Endodermal cell (in vitro differentiated cells): ENCODE results near the gene G0S2. TPM values are rescaled to one million over a fixed set of nuclear protein-coding genes. Genes with fewer than 3 reads are reported as not detected.

Experiments
- DNase-seq: peaks from one replicate; pipeline ENCODE4 v3.0.0-alpha.2; 2017
- H3K27ac ChIP-seq: 2 replicates; pipeline ENCODE4 v1.5.1; 2013; ENCODE audit warnings: mild to moderate bottlenecking, low read depth, low read length, moderate library complexity
- H3K27me3 ChIP-seq: 2 replicates; pipeline ENCODE4 v1.6.1; 2013; ENCODE audit warnings: mild to moderate bottlenecking, low read length, moderate library complexity; ENCODE audit not compliant: insufficient read depth, control insufficient read depth, poor library complexity, severe bottlenecking
- H3K36me3 ChIP-seq: 2 replicates; pipeline ENCODE4 v1.7.0; 2013; ENCODE audit warnings: mild to moderate bottlenecking, low read length, moderate library complexity; ENCODE audit not compliant: control insufficient read depth, insufficient read depth
- H3K4me1 ChIP-seq: one replicate; pipeline ENCODE4 v1.7.0; 2013; ENCODE audit warnings: low read length; ENCODE audit not compliant: control insufficient read depth, insufficient read depth
- H3K4me3 ChIP-seq: 2 replicates; pipeline ENCODE4 v1.5.1; 2013; ENCODE audit warnings: mild to moderate bottlenecking, low read length, moderate library complexity
- H3K9ac ChIP-seq: 2 replicates; pipeline ENCODE4 v1.6.1; 2013; ENCODE audit warnings: mild to moderate bottlenecking, low read length, moderate library complexity; ENCODE audit not compliant: poor library complexity, severe bottlenecking; ENCODE audit errors: extremely low read depth
- H3K9me3 ChIP-seq: 2 replicates; pipeline ENCODE4 v1.6.1; 2013; ENCODE audit warnings: mild to moderate bottlenecking, low read length, moderate library complexity; ENCODE audit not compliant: control insufficient read depth
- H3K27ac Mint-ChIP-seq: 2 replicates; pipeline ENCODE4 v1.8.0; 2020; ENCODE audit warnings: mixed read lengths
- H3K27me3 Mint-ChIP-seq: 2 replicates; pipeline ENCODE4 v1.8.0; 2021; ENCODE audit warnings: mild to moderate bottlenecking, mixed read lengths; ENCODE audit not compliant: insufficient read depth
- H3K36me3 Mint-ChIP-seq: 2 replicates; pipeline ENCODE4 v1.8.0; 2020; ENCODE audit warnings: low read depth, mixed read lengths
- H3K4me1 Mint-ChIP-seq: 2 replicates; pipeline ENCODE4 v1.8.0; 2020; ENCODE audit warnings: mixed read lengths
- H3K4me3 Mint-ChIP-seq: 2 replicates; pipeline ENCODE4 v1.8.0; 2020; ENCODE audit warnings: mild to moderate bottlenecking, moderate library complexity, mixed read lengths
- H3K9me3 Mint-ChIP-seq: 2 replicates; pipeline ENCODE4 v1.8.0; 2020; ENCODE audit warnings: mild to moderate bottlenecking, mixed read lengths
- CTCF ChIP-seq: fragments of 200-600 bp; sonication (generic); conservative IDR thresholded peaks from 2 replicates; pipeline ENCODE4 v1.5.0; 2021; ENCODE audit warnings: antibody characterized with exemption, mild to moderate bottlenecking
- WGBS, 2 experiments: methylation state at CpG; one replicate each; pipeline versions ENCODE4 v1.1.5 to v1.1.7; 2013; ENCODE audit warnings: missing lambda C conversion rate in 2 of 2, mixed read lengths in 1 of 2; ENCODE audit not compliant: insufficient coverage in 1 of 2, insufficient read length in 1 of 2; 5-methylcytosine and 5-hydroxymethylcytosine counted together
- total RNA-seq, 2 donors: library from RNA; stranded (reverse); fragmentation: NEBNext Ultra II Directional in 1 of 2; extraction: Animal tissue kit (Norgen Biotek cat#: 25700) in 1 of 2; gene quantifications; 2 replicates in 1 of 2; 3 replicates in 1 of 2; pipeline ENCODE4 v1.2.1, GENCODE V29; 2021

G0S2 gene
- total RNA-seq, 2 donors from 2014 or later = not detected

GRCh38 chr1:209642816-209643215 lies 32.4 kb upstream of the G0S2 start:
- no peak overlapping the region for H3K27ac Mint-ChIP-seq
- no peaks in the 10 kb centered on the region for H3K9me3 Mint-ChIP-seq
- H3K9ac ChIP-seq = no peak overlapping the region

GRCh38 chr1:209643285-209644020 lies 31.8 kb upstream of the G0S2 start:
- no peaks in the 10 kb centered on the region for H3K36me3 Mint-ChIP-seq
- peaks cover 3% of the 10 kb centered on the region for H3K27me3 Mint-ChIP-seq
- no peaks in the 10 kb centered on the region for H3K9me3 Mint-ChIP-seq
- no peak for DNase-seq
- Histone ChIP-seq H3K9ac (no peak overlapping the region), H3K9me3 (no peaks in the 10 kb centered on the region), H3K36me3 (no peaks in the 10 kb centered on the region), H3K4me1 (no peaks in the 10 kb centered on the region), H3K27ac (no peak overlapping the region), H3K27me3 (no peaks in the 10 kb centered on the region), H3K4me3 (no peak overlapping the region)
- no peaks in the 10 kb centered on the region for H3K4me1 Mint-ChIP-seq
- 84% methylated on average over 2 of the region's 2 CpGs; no CpG with 5 or more reads in 1 of the 2 experiments for WGBS, 2 experiments
- H3K27ac Mint-ChIP-seq = no peak overlapping the region
- no peak overlapping the region for H3K4me3 Mint-ChIP-seq
- TF ChIP-seq CTCF = no peak

More at GRCh38 chr1:209642816-209643215, 32.4 kb upstream of the G0S2 start:
- Mint-ChIP-seq H3K27me3 (peaks cover 8% of the 10 kb centered on the region), H3K4me1 (no peaks in the 10 kb centered on the region), H3K4me3 (no peak overlapping the region), H3K36me3 (no peaks in the 10 kb centered on the region)
- H3K4me1 ChIP-seq = no peaks in the 10 kb centered on the region
- H3K9me3 ChIP-seq = no peaks in the 10 kb centered on the region
- no peak for DNase-seq
- H3K36me3 ChIP-seq = no peaks in the 10 kb centered on the region
- TF ChIP-seq CTCF = no peak
- no peak overlapping the region for H3K4me3 ChIP-seq
- WGBS, 2 experiments = 56 to 100% methylated on average over 1 to 3 of the region's 3 CpGs
- H3K27me3 ChIP-seq = no peaks in the 10 kb centered on the region
- no peak overlapping the region for H3K27ac ChIP-seq

- no peaks in the 10 kb centered on the region for H3K9me3 Mint-ChIP-seq
- WGBS, 2 experiments = 92 to 95% methylated on average over 13 to 16 of the region's 16 CpGs
- H3K9ac ChIP-seq = no peak overlapping the region
- no peaks in the 10 kb centered on the region for H3K36me3 Mint-ChIP-seq
- no peaks in the 10 kb centered on the region for H3K9me3 ChIP-seq
- TF ChIP-seq CTCF = no peak
- H3K27me3 ChIP-seq = no peaks in the 10 kb centered on the region
- H3K27ac ChIP-seq = no peak overlapping the region
- H3K4me1 ChIP-seq = no peaks in the 10 kb centered on the region
- H3K4me1 Mint-ChIP-seq = no peaks in the 10 kb centered on the region
- no peak overlapping the region for H3K4me3 ChIP-seq
- no peaks in the 10 kb centered on the region for H3K36me3 ChIP-seq
- peaks cover 3% of the 10 kb centered on the region for H3K27me3 Mint-ChIP-seq
- no peak overlapping the region for H3K4me3 Mint-ChIP-seq
- no peak overlapping the region for H3K27ac Mint-ChIP-seq
- no peak for DNase-seq
Measured at GRCh38 chr1:209645574-209646452, 29.4 kb upstream of the G0S2 start.
